SU-DHL-6 (cell line): Measurements from ENCODE around the gene WDR33.

Experiments used
- EZH2phosphoT487 ChIP-seq: fragments of 200-600 bp; sonication (generic), shearing (Covaris generic); conservative IDR thresholded peaks from 2 replicates; pipeline ENCODE4 v1.6.1; 2018; ENCODE audit warnings: mild to moderate bottlenecking, antibody characterized with exemption, low read length, moderate library complexity, mixed read lengths
- TF ChIP-seq, protein P1 (sequence below): fragments of 200-600 bp; sonication (generic); IDR thresholded peaks from one replicate; pipeline ENCODE4 v1.5.1; 2017; ENCODE audit warnings: antibody characterized with exemption, mild to moderate bottlenecking, low read length, moderate library complexity; ENCODE audit not compliant: insufficient read depth, poor library complexity, severe bottlenecking

DNA sequence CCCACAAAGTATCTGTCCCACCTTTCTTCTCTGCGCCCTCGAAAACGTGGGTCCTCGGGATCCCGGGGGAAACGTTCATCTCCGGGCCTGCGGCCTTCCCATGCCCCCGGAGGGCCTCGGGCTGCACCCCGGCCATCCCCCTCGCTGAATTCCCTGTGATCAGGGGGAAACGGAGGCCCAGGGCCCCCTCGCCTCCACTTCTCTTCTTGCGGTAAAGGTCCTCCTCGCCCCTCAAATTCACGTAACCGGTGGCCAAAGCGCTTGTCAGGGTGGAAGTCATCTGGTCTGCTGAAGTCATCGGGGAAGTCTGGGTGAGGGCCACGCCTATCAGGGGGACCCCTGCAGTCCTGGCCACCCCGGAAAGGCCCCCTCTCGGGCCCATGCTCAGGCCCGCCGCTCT, 97.4 kb downstream of the WDR33 start:
- TF ChIP-seq, protein P1, sequence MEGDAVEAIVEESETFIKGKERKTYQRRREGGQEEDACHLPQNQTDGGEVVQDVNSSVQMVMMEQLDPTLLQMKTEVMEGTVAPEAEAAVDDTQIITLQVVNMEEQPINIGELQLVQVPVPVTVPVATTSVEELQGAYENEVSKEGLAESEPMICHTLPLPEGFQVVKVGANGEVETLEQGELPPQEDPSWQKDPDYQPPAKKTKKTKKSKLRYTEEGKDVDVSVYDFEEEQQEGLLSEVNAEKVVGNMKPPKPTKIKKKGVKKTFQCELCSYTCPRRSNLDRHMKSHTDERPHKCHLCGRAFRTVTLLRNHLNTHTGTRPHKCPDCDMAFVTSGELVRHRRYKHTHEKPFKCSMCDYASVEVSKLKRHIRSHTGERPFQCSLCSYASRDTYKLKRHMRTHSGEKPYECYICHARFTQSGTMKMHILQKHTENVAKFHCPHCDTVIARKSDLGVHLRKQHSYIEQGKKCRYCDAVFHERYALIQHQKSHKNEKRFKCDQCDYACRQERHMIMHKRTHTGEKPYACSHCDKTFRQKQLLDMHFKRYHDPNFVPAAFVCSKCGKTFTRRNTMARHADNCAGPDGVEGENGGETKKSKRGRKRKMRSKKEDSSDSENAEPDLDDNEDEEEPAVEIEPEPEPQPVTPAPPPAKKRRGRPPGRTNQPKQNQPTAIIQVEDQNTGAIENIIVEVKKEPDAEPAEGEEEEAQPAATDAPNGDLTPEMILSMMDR, result no peak
- TF ChIP-seq EZH2phosphoT487, result no peak
